Activated gamma-delta T cell (primary cell): ENCODE measurements around the gene TSPAN2.

ENCODE experiments used
- DNase-seq: peaks from one replicate; lab custom pipeline; 2025; lab: John Stamatoyannopoulos, UW

Gene TSPAN2

DNA sequence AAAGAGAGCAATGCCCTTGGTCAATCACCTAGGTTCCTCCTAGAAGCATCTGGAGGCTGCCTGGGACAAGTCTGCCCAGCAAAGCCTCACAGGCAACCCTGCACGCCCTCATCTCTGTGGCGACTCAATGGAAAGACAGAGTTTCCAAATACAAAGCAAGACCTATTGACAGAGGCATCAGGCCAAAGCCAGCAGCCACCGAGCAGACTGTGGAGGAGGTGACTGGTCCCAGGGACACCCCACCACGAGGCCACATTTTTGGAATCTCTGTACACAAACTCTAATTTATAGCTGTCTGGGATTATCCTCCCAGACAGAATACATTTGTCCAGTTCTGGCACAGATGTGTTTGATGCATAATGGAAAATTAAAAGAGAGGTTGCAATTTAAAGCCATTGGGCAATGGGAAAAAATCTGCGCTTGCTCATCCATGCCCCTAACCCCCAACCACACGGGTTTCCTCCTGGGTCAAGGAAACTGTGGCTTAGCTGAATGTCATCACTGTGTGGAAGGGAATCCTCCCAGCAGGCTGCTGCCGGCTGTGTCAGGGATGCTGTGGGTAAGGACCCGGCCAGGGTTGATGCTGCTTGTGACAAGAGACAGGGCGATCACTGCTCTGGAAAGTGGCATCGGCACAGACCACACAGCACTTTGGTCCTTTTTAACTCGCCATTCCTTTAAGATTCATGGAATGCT lies 14.3 kb downstream of the TSPAN2 start:
- no peak for DNase-seq

DNA sequence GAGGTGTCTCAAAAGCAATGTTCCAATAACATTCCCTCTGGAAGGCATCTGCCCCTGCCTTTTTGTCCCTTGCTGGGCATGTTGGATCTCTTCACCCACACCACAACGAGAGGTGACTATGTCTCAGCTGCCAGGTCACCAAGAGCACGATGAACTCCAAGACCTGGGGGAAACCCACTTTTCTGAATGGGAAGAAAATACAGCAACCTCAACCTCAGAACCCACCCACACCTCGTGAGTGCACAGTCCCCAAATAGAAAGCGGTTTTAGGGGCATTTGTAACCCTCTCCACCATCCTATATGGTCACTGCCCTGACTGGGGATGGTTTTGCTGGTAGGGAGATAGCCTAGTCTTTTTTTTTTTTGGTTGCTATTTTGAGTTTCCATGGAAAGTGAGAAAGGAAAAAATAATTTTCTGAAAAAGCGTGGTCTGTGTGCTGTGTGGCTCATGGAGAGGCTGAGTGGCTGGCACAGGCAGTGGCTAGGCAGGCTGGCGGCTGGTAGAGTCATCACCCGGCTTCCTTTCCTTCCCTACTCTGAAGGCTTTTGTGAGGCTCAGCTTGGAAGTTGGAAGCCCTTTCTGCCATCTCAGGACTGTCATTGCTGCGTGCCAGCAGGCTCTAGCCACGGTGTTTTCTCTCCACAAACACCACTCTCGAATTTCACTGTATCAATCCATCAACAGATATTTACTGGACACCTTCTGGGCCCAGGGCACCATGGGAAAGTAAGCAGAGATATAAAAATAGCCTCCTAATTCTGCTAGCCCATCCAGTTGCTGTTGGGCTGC lies 15.8 kb downstream of the TSPAN2 start:
- no peak for DNase-seq

DNA sequence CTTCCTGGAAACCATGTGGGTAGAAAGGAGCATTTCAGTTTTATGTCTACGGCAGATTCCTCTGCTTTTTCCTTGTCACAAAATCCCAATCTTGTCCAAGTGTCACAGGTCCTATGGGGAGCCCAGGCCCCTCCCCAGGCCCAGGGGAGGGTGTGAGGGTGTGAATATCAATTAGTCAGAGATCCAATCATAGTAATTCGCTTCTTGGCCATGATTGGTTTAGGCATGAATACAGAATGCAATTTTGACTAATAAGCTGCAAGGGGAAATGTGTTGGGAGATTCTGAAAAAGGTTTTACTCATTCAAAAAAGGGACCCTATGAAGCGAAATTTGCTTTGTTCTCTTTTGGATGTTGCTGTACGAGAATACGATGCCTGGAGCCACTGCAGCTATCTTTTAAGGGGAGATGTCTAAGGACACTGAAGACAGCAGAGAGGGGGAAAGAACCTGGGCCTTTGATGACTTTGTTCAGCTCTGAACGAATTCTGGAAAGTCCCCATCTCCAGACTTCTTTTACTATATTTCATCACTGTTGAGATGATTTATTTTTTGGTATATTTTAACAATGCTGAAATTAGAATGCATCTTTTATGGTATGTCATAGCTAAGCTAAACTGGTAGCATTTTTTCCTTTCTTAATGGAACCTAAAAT lies 18.2 kb downstream of the TSPAN2 start:
- no peak for DNase-seq

DNA sequence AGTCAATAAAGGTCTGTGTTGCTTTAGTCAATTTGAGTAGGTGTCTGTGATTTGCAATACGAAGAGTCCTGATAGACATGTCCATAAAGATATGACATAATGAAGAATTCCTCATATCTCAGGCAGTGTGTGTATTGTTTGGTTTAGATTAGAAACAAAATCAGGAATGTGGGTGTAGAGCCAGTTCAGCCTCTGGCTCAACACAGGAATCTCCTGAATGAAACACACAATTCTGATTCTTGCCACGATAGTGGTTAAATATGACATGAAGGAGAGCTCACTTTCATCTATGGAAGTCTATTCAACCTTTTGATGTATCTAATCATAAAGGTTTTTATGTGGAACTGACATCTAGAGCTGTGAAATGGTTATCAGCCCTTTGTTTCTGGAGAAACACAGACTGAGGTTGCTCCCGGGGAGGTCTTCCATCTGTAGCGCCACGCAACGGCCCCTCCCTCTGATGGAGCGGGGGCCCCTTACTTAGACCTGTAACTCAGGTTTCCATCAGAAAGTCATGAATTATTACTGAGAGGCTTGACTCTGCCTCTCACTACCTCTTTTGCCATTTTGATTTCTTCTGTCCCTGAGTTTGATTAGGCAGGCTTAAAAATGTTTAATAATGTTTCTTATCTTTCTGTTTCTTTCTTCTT lies 19.5 kb downstream of the TSPAN2 start:
- no peak for DNase-seq

DNA sequence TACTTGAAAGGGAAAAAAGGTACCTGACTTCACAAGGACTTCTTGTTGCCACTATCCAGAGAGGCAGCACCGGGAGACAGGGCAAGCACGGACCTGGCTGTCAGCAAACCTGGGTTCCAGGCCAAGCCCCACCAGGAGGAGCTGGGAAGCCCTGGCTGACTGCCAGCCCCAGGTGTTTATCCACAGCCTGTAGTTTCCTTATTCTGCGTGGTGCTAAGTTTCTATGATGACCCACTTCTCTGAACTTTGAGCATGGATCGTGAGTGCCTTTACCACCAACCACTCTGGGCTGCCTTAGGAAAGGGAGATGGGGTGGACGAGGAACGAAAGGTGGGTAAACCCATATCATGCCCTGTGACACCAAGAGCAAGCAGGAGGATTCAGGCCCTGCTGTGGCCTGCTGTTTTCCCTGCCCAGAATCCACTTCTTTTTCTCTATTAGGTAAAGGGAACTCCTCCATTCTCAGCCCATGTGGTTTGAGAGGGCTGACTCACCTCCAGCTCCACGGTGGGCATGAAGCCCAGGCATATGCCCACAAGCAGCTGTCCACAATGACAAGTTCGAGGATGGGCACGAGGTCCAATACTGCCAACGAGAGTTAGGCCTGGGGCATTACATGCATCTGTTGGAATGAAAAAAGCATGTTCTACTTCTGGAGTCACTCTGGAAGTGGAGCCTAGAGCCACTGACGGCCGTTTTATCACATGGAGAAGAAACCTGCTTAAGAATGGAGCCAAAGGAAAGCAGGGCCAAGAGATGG lies 20.3 kb downstream of the TSPAN2 start:
- no peak for DNase-seq

DNA sequence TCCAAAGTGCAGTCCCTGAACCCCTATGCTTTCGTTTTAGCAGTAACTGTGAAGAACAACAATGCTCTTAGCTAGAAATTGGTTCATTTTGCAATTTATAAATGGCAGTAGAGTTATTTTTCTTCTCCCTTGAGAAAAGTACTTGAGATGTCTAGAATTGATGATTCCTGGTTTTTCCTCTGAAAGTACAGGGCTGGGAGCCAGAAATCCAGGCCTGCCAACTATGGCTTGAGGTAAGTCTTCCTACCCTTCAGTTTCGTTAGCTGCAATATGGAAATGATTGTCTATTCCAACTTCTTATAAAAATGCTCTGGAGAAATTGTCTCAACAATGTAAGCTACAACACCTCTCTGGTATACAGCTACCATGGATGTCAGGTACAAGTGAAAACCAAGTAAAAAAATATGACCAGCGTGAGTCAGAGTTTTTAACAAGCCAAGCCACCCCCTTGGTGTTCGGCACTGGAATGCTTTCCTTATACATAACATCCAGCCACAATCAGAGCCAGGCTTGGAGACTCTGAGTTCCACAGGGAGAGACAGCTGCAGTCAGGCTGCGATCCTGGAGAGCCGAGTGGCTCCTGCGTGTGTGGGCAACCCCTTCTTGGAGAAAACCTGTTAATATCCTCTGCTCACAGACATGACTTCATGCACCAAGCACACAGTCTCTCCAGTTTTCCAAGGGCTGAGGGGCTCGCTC lies 22.0 kb downstream of the TSPAN2 start:
- no peak for DNase-seq

DNA sequence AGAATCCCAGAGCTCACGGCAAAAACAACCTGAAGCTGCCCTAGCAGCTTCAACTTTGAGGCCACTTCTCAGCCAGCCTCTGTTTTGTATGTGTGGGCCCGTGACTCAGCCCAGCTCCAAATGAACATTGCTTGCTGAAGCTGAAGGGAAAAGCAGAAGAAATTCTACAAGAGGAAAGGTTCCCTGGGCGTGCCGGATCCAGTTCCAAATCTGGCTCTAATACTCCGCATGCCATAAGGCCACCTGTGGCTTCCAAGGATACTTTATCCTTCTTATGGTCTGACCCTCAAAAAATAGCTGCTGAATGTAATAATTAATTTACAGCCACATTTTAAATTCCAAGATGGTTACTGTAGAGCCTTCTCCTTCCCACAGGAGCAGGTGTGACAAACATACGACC lies 24.3 kb downstream of the TSPAN2 start:
- no peak for DNase-seq

DNA sequence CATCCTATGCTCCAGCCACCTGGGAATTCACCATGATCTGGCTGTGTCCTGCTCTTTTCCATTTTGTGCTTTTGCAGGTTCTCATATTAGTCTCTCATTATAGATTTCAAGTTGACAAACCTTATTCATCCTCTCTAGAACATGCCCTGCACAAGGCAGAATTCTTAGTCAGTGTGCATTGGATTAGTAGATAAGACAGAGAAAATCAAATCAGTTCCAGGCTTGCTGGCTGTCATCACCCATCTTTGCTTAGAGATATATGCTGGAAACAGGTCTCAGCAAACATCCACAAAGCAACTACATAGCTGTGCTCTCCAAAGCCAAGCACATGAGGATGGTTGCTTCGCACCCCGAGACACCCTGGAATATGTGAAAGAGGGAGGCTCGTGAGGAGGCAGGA lies 24.8 kb downstream of the TSPAN2 start:
- no peak for DNase-seq

DNA sequence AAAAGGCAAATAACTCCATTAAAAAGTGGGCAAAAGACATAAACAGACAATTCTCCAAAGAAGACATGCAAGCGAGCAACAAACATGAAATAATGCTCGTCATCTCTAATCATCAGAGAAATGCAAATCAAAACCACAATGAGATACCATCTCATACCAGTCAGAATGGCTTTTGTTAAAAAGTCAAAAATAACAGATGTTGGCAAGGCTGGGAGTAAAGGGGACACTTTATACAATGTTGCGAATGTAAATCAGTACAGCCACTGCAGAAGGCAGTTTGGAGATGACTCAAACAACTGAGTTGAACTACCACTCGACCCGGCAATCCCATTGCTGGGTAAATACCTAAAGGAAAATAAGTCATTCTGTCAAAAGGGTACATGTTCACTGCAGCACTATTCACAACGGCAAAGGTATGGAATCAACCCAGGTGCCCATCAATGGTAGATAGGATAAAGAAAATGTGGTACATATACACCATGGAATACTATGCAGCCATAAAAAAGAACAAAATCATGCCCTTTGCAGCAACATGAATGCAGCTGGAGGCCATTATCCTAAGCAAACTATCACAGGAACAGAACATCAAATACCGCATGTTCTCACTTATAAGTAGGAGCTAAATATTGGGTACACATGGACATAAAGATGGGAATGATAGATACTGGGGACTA lies 25.9 kb downstream of the TSPAN2 start:
- DNase-seq: no peak

DNA sequence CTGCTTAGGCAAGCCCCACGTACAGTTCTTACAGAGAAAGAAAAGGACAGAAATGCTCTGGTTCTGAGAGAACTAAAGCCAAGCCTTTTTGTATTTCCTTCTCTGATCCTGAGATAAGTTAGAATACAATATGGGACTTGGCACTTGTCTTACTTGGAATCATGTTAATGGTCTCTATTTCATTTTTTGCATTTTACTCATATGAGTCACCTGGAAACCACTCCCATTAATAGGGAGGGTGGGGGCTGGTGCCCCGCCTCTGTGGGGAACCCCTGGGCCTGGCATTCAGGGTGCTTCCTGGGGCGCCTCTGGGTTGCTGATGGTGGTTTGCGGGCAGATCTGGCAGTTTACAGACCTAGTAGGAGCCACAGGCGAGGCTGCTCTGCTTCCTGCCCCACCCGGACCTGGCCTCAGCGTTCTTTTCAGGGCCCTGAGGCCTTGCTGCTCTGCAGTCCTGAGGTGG lies 26.7 kb downstream of the TSPAN2 start:
- peak; percentile 76 for DNase-seq

DNA sequence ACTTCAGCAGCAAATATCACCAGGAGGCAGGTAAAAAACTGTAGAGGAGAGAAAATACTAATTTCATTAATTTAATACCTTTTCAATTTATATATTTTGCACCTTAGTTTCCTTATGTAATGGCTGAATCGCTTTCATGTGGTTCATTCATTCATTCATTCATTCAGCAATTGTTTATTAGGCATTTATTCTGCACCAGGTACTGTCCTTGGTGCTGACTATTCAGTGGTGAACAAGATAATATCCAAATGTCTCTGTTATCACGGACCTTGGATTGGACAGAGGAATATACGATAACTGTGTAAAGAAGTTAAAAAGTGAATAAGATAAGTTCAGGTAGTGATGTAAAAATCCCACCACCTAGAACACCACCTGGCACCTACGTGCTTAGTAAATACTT lies 28.8 kb downstream of the TSPAN2 start:
- DNase-seq: no peak

DNA sequence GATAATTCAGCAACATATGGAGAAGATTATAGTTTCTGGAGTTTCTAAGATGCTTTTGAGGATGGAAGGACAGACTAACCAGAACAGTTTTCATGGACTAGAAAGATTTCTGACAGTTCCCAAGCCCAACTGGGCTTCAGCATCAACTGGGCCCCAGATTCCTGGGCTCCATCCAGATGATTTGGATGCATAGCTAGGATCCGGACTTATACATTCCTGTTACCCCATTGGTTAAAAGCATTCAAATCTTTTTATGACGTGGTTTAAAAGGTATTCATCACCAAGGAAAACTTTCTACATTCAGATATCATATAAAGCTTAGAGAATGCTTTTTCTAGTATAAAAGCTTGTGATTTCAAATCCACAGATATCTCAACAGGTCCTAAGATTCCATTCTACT lies 30.0 kb downstream of the TSPAN2 start:
- DNase-seq: no peak

DNA sequence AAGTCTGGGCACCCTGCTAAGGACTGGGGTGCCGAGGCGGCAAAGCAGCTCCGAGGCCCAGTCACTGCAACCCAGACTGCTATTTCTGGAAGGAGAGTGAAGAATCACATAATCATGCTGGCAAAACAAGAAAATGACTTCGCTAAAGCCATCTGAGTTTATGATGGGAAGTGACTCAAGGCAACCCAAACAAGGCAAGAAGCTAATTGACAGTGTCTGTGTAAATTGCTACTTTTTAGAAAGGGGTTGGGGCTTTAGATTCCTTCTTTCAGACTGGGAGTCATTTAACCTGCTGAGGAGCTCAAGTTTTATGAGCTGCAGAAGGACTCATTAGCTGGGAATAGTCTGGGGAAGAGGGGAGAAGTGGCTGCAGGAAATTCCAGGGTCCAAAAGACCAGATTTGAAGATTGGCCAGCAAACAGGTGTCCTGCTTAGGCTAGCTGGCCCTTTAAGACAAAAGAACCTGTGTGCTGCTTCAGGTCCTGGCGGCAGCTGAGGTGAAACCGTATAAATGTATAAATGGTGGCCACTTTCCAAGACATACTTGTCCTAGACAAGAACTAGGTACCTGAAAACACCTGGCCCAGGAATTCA lies 31.5 kb downstream of the TSPAN2 start:
- DNase-seq: no peak

DNA sequence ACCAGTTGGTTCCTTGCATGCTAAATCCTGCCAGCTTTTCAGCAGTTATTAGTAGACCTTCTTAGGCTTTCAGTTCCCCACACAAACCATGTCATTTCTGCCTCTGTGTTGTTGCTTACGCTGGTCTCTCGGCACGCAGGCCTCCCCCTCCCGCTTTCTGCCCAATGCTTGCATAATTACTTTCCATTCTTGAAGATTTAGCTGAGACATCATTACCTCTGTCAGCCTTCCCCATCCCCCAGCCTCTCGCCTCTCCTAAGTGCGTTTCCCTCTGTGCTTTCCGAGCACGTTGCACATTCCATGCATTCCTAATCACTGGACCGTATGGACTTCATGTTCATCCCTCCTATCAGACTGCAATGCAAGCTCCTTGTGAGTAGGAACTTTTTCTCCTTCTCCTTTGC lies 32.9 kb downstream of the TSPAN2 start:
- DNase-seq: no peak

DNA sequence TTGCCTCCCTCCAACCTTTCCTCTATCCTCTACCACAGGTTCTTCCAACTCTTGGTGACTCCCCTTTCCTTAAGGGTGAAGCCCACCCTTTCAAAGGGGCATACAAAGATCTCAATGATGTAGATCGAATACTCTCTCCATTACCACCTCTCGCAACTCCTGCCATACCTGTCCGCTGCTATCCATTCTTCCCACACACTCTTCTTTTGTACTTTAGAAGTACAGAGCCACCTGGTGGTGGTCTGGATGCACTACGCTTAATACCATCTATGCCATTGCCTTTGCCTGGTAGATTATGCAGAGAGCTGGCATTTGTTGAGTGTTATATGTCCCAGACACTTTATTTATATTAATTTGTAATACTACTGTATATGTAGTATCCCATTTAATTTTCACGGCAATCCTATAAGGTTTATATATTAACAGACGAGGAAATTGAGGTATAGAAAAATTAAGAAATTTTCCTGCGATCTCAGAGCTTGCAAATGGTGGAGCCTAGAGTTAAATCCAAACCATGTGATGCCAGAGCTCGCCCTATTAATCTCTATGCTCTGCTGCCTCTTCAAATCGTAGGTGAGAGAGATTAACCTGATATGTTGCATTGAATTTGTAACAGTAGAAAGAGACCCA lies 36.7 kb downstream of the TSPAN2 start:
- no peak for DNase-seq

DNA sequence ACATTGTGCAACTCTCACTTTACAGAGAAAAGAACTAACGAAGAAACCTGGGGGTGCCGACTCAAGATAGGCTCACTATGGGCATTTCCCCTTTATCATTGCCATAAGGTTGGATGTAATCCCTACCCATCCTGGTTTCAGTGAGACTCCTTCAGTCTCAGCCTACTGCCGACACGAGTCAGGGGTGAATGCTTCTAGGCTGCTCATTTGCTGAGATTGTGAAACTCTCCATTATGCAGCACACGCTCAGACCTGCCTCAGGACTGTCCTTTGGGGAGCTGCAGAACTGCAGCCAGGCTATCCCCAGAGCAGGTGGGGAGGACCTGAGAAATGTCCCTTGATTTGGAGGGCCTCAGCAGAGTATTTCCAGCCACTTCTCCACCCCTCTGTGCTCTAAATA lies 37.5 kb downstream of the TSPAN2 start:
- no peak for DNase-seq

DNA sequence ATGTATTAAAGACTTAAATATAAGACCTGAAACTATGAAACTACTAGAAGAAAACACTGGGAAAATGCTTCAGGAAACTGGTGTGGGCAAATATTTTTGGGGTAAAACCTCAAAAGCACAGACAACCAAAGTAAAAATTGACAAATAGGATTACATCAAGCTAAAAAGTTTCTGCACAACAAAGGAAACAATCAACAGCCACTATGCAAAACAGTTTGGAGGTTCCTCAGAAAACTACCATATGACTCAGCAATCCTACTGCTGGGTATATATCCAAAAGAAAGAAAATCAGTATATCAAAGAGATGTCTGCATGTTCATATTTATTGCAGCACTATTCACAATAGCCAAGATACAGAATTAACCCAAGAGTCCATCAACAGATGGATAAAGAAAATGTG lies 42.6 kb downstream of the TSPAN2 start:
- DNase-seq: no peak

DNA sequence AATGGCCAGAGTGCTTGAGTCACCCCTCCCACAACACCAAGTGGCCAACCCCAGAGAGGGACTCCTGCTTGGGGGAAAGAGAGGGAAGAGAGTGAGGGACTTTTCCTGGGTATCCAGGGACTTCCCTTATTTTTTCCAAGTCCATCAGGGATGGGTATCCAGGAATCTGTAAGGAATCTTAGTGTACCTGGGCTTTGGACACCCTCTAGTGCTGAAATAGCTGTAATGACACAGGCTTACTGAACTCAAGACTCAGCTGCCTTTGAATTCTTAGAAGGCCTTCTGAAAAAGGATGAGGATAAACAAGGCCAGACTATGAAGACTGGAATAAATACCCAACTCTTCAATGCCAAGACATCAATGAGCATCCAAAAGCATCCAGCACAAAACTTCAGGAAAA lies 47.6 kb downstream of the TSPAN2 start:
- DNase-seq: no peak

DNA sequence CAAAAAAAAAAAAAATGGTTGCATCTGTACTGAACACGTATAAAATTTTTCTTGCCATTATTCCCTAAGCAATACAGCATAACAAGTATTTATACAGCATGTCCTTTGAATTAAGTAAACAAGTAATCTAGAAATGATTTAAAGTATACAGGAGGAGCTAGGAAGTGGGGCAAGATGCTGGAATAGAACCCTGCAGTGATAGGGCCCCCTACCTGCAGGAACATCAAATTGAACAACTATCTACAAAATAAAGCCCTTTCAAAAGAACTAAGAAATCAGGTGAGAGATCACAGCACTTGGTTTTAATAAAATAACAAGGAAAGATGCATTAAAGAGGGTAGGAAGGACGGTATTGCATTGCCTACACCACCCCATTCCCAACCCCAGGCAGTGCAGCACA lies 48.8 kb downstream of the TSPAN2 start:
- no peak for DNase-seq
